GM23338 (cell line): ENCODE data around the gene NPDC1. TPM values are rescaled to one million over a fixed set of nuclear protein-coding genes. Genes with fewer than 3 reads are reported as not detected.

Experiments used
- ATAC-seq: fragments of 200-7000 bp; cut with Tn5 transposase; 3 replicates; pipeline ENCODE4 v1.9.1; 2020
- DNase-seq: peaks from one replicate; pipeline ENCODE4 v3.0.0-alpha.2; 2015; ENCODE audit warnings: low spot score
- H2AFZ ChIP-seq: fragments of 200-600 bp; sonication (generic); 2 replicates; pipeline ENCODE4 v1.8.0; 2016; ENCODE audit warnings: antibody characterized with exemption, mild to moderate bottlenecking, moderate library complexity
- H3F3A ChIP-seq: fragments of 200-600 bp; sonication (generic); replicated peaks from 2 replicates; pipeline ENCODE4 v1.8.0; 2017; ENCODE audit warnings: antibody characterized with exemption, mixed run types, low read depth
- H3K27ac ChIP-seq: fragments of 200-600 bp; sonication (generic); 2 replicates; pipeline ENCODE4 v1.6.1; 2016; ENCODE audit warnings: low read depth
- H3K27me3 ChIP-seq: fragments of 200-600 bp; sonication (generic); 2 replicates; pipeline ENCODE4 v1.8.0; 2016; ENCODE audit warnings: mild to moderate bottlenecking, mixed run types, moderate library complexity; ENCODE audit not compliant: insufficient read depth
- H3K36me3 ChIP-seq: fragments of 200-600 bp; sonication (generic); 2 replicates; pipeline ENCODE4 v1.8.0; 2016; ENCODE audit warnings: mild to moderate bottlenecking; ENCODE audit not compliant: insufficient read depth
- H3K4me1 ChIP-seq: fragments of 200-600 bp; sonication (generic); 2 replicates; pipeline ENCODE4 v1.8.0; 2016; ENCODE audit warnings: mild to moderate bottlenecking, moderate library complexity; ENCODE audit not compliant: insufficient read depth
- H3K4me2 ChIP-seq: fragments of 200-600 bp; sonication (generic); 2 replicates; pipeline ENCODE4 v1.7.1; 2017; ENCODE audit warnings: mixed run types
- H3K4me3 ChIP-seq: fragments of 200-600 bp; sonication (generic); 2 replicates; pipeline ENCODE4 v1.6.1; 2016; ENCODE audit warnings: mixed run types
- H3K79me2 ChIP-seq: fragments of 200-600 bp; sonication (generic); replicated peaks from 2 replicates; pipeline ENCODE4 v1.8.0; 2017; ENCODE audit warnings: mild to moderate bottlenecking; ENCODE audit not compliant: insufficient read depth
- H3K9me2 ChIP-seq: fragments of 200-600 bp; sonication (generic); 2 replicates; pipeline ENCODE4 v1.8.0; 2017; ENCODE audit not compliant: insufficient read depth
- H4K20me1 ChIP-seq: fragments of 200-600 bp; sonication (generic); replicated peaks from 2 replicates; pipeline ENCODE4 v1.8.0; 2017; ENCODE audit warnings: mild to moderate bottlenecking; ENCODE audit not compliant: insufficient read depth
- H3K27ac Mint-ChIP-seq: 2 replicates; pipeline ENCODE4 v1.8.0; 2020; ENCODE audit warnings: inconsistent platforms, mild to moderate bottlenecking, moderate library complexity, mixed read lengths
- H3K27me3 Mint-ChIP-seq: 3 replicates; pipeline ENCODE4 v1.8.0; 2022; ENCODE audit warnings: low read depth, mild to moderate bottlenecking, moderate library complexity, mixed read lengths, inconsistent platforms; ENCODE audit not compliant: insufficient read depth, poor library complexity
- H3K36me3 Mint-ChIP-seq: 3 replicates; pipeline ENCODE4 v1.8.0; 2021; ENCODE audit warnings: low read depth, mild to moderate bottlenecking, inconsistent platforms, moderate library complexity, mixed read lengths
- H3K4me1 Mint-ChIP-seq: 3 replicates; pipeline ENCODE4 v1.8.0; 2020; ENCODE audit warnings: mild to moderate bottlenecking, inconsistent platforms, mixed read lengths
- H3K4me3 Mint-ChIP-seq: 3 replicates; pipeline ENCODE4 v1.8.0; 2021; ENCODE audit warnings: moderate library complexity, mild to moderate bottlenecking, inconsistent platforms, mixed read lengths
- H3K9me3 Mint-ChIP-seq: 3 replicates; pipeline ENCODE4 v1.8.0; 2020; ENCODE audit warnings: moderate library complexity, mild to moderate bottlenecking, inconsistent platforms, mixed read lengths
- CREB1 ChIP-seq: fragments of 250-450 bp; sonication (Bioruptor Pico); IDR thresholded peaks from 2 replicates; pipeline ENCODE4 v1.5.0; 2020; ENCODE audit warnings: low read depth, mild to moderate bottlenecking, moderate library complexity
- CTCF ChIP-seq, 2 experiments: fragments of 200-600 bp in 1 of 2; sonication (generic) in 1 of 2; conservative IDR thresholded peaks; 2 replicates each; pipeline versions ENCODE4 v1.5.1 to v1.6.1; 2016 to 2017; ENCODE audit warnings: antibody characterized with exemption in 2 of 2, low read depth in 2 of 2, mild to moderate bottlenecking in 2 of 2, moderate library complexity in 1 of 2
- ETS1 ChIP-seq: IDR thresholded peaks from 2 replicates; pipeline ENCODE4 v1.6.1; 2016; ENCODE audit warnings: antibody characterized with exemption
- EZH2phosphoT487 ChIP-seq: fragments of 200-600 bp; sonication (generic); IDR thresholded peaks from one replicate; pipeline ENCODE4 v1.8.1; 2018; ENCODE audit warnings: antibody characterized with exemption; ENCODE audit not compliant: unreplicated experiment
- polyA plus RNA-seq: library from polyadenylated mRNA; unstranded; fragments of >200 nt; fragmentation: Nextera tagmentation; extraction: Ambion mirVana; gene quantifications from 2 replicates; pipeline ENCODE4 v1.2.1, GENCODE V29; 2016
- total RNA-seq: library from RNA; depleted of rRNA; stranded (reverse); fragments of >200 nt; shearing (Covaris generic); gene quantifications from 2 replicates; pipeline ENCODE4 v1.2.3, GENCODE V29; 2014

NPDC1 gene
- total and polyA plus RNA-seq, 2 experiments from 2014 or later, result 34.3 to 35.5 TPM

- H3K4me2 ChIP-seq, result peak overlapping the region; percentile 85; the same call in 1 of the 2 replicates
- H3K27ac Mint-ChIP-seq, result 0 out of 2 replicates have a peak overlapping the region, but pooled peaks have one; percentile 43
- H3K36me3 ChIP-seq, result no peaks in the 10 kb centered on the region; the same call in 1 of the 2 replicates
- TF ChIP-seq CTCF (conservative IDR thresholded peaks at IDR 0.05; ENCODE audit: low read depth in 2 of 2) (peak; percentile 66 to 79), ETS1 (no peak), CREB1 (0 out of 2 replicates have a peak, but pooled peaks have one; percentile 22)
- H3K27ac ChIP-seq, result no peak overlapping the region
- H3K36me3 Mint-ChIP-seq, result no peaks in the 10 kb centered on the region; the same call in 1 of the 3 replicates
- peaks cover 11% of the 10 kb centered on the region; the same call in 1 of the 2 replicates for H4K20me1 ChIP-seq
- peaks cover 10% of the 10 kb centered on the region; the same call in 1 of the 2 replicates for H3K79me2 ChIP-seq
- H3K4me1 ChIP-seq, result peaks cover 18% of the 10 kb centered on the region; the same call in 1 of the 2 replicates
- no peak overlapping the region for H2AFZ ChIP-seq
- H3K9me2 ChIP-seq, result no peaks in the 10 kb centered on the region
- H3K4me3 Mint-ChIP-seq, result peak overlapping the region; percentile 53
- H3K4me3 ChIP-seq, result peak overlapping the region; percentile 71; the same call in 1 of the 2 replicates
- H3K9me3 Mint-ChIP-seq, result no peaks in the 10 kb centered on the region; the same call in 2 of the 3 replicates
- peak; percentile 90 for DNase-seq
- peaks cover 13% of the 10 kb centered on the region; the same call in 1 of the 2 replicates for H3F3A ChIP-seq
- H3K4me1 Mint-ChIP-seq, result peaks cover 19% of the 10 kb centered on the region
- ATAC-seq, result peak; percentile 64
- peaks cover 8% of the 10 kb centered on the region for H3K27me3 Mint-ChIP-seq
- H3K27me3 ChIP-seq, result 0 out of 2 replicates have a peak, but pooled peaks cover 8% of the 10 kb centered on the region
These were observed 22.0 kb upstream of the NPDC1 start for GRCh38 chr9:137067860-137068538.

GRCh38 chr9:137066096-137066861, 20.3 kb upstream of the NPDC1 start:
- peaks cover 8% of the 10 kb centered on the region for H3K27me3 Mint-ChIP-seq
- H3K4me1 Mint-ChIP-seq, result peaks cover 15% of the 10 kb centered on the region
- H2AFZ ChIP-seq, result no peak overlapping the region
- peaks cover 10% of the 10 kb centered on the region; the same call in 1 of the 2 replicates for H3K79me2 ChIP-seq
- peaks cover 8% of the 10 kb centered on the region; the same call in 1 of the 2 replicates for H3K27me3 ChIP-seq
- no peak for DNase-seq
- peaks cover 11% of the 10 kb centered on the region; the same call in 1 of the 2 replicates for H4K20me1 ChIP-seq
- H3K27ac ChIP-seq, result no peak overlapping the region
- no peak overlapping the region for H3K4me3 ChIP-seq
- H3K4me2 ChIP-seq, result no peak overlapping the region
- H3K36me3 Mint-ChIP-seq, result no peaks in the 10 kb centered on the region; the same call in 1 of the 3 replicates
- ATAC-seq, result no peak
- H3K27ac Mint-ChIP-seq, result no peak overlapping the region
- no peaks in the 10 kb centered on the region; the same call in 1 of the 2 replicates for H3K36me3 ChIP-seq
- H3K4me3 Mint-ChIP-seq, result no peak overlapping the region
- H3K4me1 ChIP-seq, result peaks cover 18% of the 10 kb centered on the region; the same call in 1 of the 2 replicates
- no peaks in the 10 kb centered on the region for H3K9me2 ChIP-seq
- H3F3A ChIP-seq, result peaks cover 13% of the 10 kb centered on the region; the same call in 1 of the 2 replicates
- no peak for TF ChIP-seq EZH2phosphoT487
- H3K9me3 Mint-ChIP-seq, result no peaks in the 10 kb centered on the region; the same call in 2 of the 3 replicates
